ENCODE data around the gene EIF5AL1. TPM values are rescaled to one million over a fixed set of nuclear protein-coding genes. Genes with fewer than 3 reads are reported as not detected.

EIF5AL1 gene
- total and polyA plus RNA-seq, 9 of the 15 experiments (the other 6 are each of a cell fraction or from before 2014, with no cell fraction given) = 0.03 to 3.4 (median 0.53) TPM; not detected in 1

DNA sequence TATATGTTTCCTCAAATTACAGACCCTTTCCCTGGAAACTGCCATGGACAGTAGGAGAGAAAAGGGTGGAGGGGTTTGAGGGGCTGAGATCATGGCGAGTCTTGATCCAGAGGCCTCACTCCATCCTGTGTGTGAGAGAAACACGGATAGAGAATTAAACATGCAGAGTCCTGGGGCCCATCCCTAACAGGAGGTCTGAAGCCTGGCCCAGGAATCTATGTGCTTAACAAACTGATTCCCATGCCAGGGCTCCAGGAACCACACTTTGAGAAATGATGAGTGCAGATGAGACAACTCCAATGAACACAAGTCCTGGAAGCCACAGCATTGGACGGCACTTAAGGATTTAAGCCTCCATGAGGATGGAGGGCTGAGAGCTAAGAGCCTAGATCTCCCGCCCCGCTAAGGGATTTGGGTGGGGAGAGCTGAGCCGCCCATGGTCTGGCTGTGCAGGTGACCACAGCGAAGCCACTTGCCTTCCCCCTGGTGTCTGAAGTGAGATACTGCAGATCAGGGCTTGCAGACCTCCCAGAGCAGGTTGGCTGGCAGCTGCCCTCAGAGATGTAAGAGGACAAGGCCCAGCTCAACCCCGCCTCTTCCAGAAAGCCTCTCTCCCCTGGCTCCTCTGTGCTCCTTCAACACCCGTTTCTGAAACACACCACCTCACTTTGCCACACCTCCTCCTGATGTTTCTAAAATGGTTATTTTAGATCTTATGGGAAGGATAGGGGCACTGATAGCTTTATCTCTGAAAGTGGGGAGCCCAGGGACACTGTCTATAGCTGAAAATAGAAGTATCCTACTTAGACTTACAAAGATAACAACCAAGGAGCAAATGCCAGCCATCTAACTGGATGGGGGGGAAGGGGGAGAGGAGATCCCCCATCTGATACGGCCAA, 24.8 kb upstream of the EIF5AL1 start (continued):
- TF ChIP-seq, protein P1, sequence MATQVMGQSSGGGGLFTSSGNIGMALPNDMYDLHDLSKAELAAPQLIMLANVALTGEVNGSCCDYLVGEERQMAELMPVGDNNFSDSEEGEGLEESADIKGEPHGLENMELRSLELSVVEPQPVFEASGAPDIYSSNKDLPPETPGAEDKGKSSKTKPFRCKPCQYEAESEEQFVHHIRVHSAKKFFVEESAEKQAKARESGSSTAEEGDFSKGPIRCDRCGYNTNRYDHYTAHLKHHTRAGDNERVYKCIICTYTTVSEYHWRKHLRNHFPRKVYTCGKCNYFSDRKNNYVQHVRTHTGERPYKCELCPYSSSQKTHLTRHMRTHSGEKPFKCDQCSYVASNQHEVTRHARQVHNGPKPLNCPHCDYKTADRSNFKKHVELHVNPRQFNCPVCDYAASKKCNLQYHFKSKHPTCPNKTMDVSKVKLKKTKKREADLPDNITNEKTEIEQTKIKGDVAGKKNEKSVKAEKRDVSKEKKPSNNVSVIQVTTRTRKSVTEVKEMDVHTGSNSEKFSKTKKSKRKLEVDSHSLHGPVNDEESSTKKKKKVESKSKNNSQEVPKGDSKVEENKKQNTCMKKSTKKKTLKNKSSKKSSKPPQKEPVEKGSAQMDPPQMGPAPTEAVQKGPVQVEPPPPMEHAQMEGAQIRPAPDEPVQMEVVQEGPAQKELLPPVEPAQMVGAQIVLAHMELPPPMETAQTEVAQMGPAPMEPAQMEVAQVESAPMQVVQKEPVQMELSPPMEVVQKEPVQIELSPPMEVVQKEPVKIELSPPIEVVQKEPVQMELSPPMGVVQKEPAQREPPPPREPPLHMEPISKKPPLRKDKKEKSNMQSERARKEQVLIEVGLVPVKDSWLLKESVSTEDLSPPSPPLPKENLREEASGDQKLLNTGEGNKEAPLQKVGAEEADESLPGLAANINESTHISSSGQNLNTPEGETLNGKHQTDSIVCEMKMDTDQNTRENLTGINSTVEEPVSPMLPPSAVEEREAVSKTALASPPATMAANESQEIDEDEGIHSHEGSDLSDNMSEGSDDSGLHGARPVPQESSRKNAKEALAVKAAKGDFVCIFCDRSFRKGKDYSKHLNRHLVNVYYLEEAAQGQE (IDR thresholded peaks at IDR 0.05; ENCODE audit: borderline replicate concordance) = peak; percentile 90
- TF ChIP-seq, protein P1 (CRISPR knock-in tag; IDR thresholded peaks at IDR 0.05; ENCODE audit: low read depth) = no peak
- TF ChIP-seq STAG1 (CRISPR knock-in tag; IDR thresholded peaks at IDR 0.05; ENCODE audit: borderline replicate concordance) (peak; percentile 79), SMC3 (conservative IDR thresholded peaks at IDR 0.05; ENCODE audit: insufficient read depth, low read depth, low read length) (peak; percentile 97), POLR2AphosphoS2 (IDR thresholded peaks at IDR 0.05; ENCODE audit: low read length) (no peak), CBFA2T2 (conservative IDR thresholded peaks at IDR 0.05) (no peak), PYGO2 (tag; IDR thresholded peaks at IDR 0.05) (no peak), HDAC3 (IDR thresholded peaks at IDR 0.05; ENCODE audit: borderline replicate concordance, partially characterized antibody) (no peak), JUND (IDR thresholded peaks at IDR 0.05; ENCODE audit: borderline replicate concordance, low read depth, low read length) (no peak), JUND (tag; IDR thresholded peaks at IDR 0.05; ENCODE audit: borderline replicate concordance, low read depth, low read length) (0 out of 3 replicates have a peak, but pooled peaks have one; percentile 8), YY1 (IDR thresholded peaks at IDR 0.05; ENCODE audit: borderline replicate concordance in 1 of 3, control insufficient read depth in 1 of 3, extremely low read depth in 1 of 3, insufficient read depth in 3 of 3, insufficient read length in 1 of 3, insufficient replicate concordance in 2 of 3, low read depth in 1 of 3, low read length in 2 of 3) (peak in 1 of 3 experiments; percentile 42), CREM (IDR thresholded peaks at IDR 0.05; ENCODE audit: low read depth) (0 out of 2 replicates have a peak, but pooled peaks have one; percentile 27)
- TF ChIP-seq, protein P2, sequence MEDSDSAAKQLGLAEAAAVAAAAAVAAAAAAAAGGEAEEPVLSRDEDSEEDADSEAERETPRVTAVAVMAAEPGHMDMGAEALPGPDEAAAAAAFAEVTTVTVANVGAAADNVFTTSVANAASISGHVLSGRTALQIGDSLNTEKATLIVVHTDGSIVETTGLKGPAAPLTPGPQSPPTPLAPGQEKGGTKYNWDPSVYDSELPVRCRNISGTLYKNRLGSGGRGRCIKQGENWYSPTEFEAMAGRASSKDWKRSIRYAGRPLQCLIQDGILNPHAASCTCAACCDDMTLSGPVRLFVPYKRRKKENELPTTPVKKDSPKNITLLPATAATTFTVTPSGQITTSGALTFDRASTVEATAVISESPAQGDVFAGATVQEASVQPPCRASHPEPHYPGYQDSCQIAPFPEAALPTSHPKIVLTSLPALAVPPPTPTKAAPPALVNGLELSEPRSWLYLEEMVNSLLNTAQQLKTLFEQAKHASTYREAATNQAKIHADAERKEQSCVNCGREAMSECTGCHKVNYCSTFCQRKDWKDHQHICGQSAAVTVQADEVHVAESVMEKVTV (CRISPR knock-in tag; IDR thresholded peaks at IDR 0.05) = peak; percentile 69
- TF ChIP-seq, protein P3, sequence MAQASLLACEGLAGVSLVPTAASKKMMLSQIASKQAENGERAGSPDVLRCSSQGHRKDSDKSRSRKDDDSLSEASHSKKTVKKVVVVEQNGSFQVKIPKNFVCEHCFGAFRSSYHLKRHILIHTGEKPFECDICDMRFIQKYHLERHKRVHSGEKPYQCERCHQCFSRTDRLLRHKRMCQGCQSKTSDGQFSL (CRISPR knock-in tag; IDR thresholded peaks at IDR 0.05) = 0 out of 2 replicates have a peak, but pooled peaks have one; percentile 24
- TF ChIP-seq, protein P3 (tag; IDR thresholded peaks at IDR 0.05) = no peak
